HG03460 (cell line): ENCODE data around the gene GRIPAP1.

Source experiments
- ATAC-seq: cut with Tn5 transposase; IDR thresholded peaks from one replicate; pipeline ENCODE4 v1.9.1; 2021; ENCODE audit not compliant: unreplicated experiment

GRIPAP1 gene

GRCh38 chrX:48927736-48928382 is 74.2 kb downstream of the GRIPAP1 start:
- ATAC-seq, result no peak

- no peak for ATAC-seq
These were observed 74.9 kb downstream of the GRIPAP1 start for GRCh38 chrX:48927123-48927522.

- ATAC-seq, result no peak
These were observed 77.8 kb downstream of the GRIPAP1 start for GRCh38 chrX:48924270-48924669.

GRCh38 chrX:48923771-48924170 is 78.3 kb downstream of the GRIPAP1 start:
- no peak for ATAC-seq
